ENCODE measurements around the gene VSTM2L.

The VSTM2L gene

GRCh38 chr20:37879843-37880242 lies 23.1 kb upstream of the VSTM2L start:
- no peak for TF ChIP-seq CTCF (IDR thresholded peaks at IDR 0.05; ENCODE audit: low read depth, low read length, missing control alignments)
- no peak overlapping the region for H3K4me3 ChIP-seq (ENCODE audit: low read depth, low read length)
- DNase-seq (ENCODE audit: low read depth): no peak

- H3K4me3 ChIP-seq (ENCODE audit: low read depth, low read length): no peak overlapping the region
- no peak for DNase-seq (ENCODE audit: low read depth)
Observed at GRCh38 chr20:37880726-37881591, 22.0 kb upstream of the VSTM2L start.

GRCh38 chr20:37881601-37882343 lies 21.2 kb upstream of the VSTM2L start:
- no peak overlapping the region for H3K4me3 ChIP-seq (ENCODE audit: low read depth, low read length)
- DNase-seq (ENCODE audit: low read depth): no peak
- TF ChIP-seq CTCF (IDR thresholded peaks at IDR 0.05; ENCODE audit: low read depth, low read length, missing control alignments): no peak

More at GRCh38 chr20:37880726-37881591, 22.0 kb upstream of the VSTM2L start:
- no peak for TF ChIP-seq CTCF (IDR thresholded peaks at IDR 0.05; ENCODE audit: low read depth, low read length, missing control alignments)

- no peak overlapping the region for H3K4me3 ChIP-seq (ENCODE audit: low read depth, low read length)
- TF ChIP-seq CTCF (IDR thresholded peaks at IDR 0.05; ENCODE audit: low read depth, low read length, missing control alignments): no peak
- no peak for DNase-seq (ENCODE audit: low read depth)
Observed at GRCh38 chr20:37882961-37883712, 19.8 kb upstream of the VSTM2L start.

GRCh38 chr20:37885042-37885441 lies 17.9 kb upstream of the VSTM2L start:
- DNase-seq (ENCODE audit: low read depth): no peak
- H3K4me3 ChIP-seq (ENCODE audit: low read depth, low read length): no peak overlapping the region
- TF ChIP-seq CTCF (IDR thresholded peaks at IDR 0.05; ENCODE audit: low read depth, low read length, missing control alignments): no peak

GRCh38 chr20:37885593-37886503 lies 17.1 kb upstream of the VSTM2L start:
- no peak overlapping the region for H3K4me3 ChIP-seq (ENCODE audit: low read depth, low read length)
- no peak for TF ChIP-seq CTCF (IDR thresholded peaks at IDR 0.05; ENCODE audit: low read depth, low read length, missing control alignments)
- DNase-seq (ENCODE audit: low read depth): no peak
